Measurements from ENCODE around the gene UBE2I.

The UBE2I gene

DNA sequence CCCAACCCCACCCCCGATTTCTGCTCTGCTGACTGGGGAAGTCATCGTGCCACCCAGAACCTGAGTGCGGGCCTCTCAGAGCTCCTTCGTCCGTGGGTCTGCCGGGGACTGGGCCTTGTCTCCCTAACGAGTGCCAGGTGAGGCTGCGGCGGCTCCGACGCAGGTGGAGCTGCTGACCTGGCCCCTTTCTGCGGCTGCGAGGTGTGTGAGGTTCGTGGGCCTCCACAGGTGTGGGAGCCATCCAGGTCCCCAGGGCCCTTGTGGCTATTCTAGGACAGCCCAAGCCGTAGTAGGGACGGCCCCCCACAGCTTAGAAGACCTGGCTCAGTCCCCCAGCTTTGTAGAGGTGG lies 3.0 kb downstream of the UBE2I start:
- TF ChIP-seq GATA3 (IDR thresholded peaks at IDR 0.05; ENCODE audit: low read depth, low read length) (no peak), GATA2 (IDR thresholded peaks at IDR 0.05; ENCODE audit: low read depth, low read length) (no peak)

DNA sequence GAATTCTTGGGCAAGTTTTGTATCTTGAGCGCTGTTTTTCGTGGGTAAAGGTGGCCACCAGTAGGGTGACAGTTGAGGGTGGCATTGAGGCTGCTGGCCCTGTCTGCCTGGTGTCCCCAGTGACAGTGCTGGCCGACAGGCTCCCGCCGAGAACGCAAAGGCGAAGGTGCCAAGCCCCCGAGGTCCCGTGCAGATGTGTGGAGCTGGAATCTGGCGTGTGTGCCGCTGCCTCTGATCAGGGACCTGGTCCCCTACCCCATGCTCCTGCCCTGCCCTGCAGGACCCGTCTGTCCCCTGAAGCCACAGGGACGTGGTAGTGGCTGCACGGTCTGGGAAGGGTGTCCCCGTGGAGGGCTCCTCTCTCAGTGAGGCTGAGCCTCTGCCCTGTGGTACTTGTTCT lies 3.5 kb downstream of the UBE2I start:
- TF ChIP-seq GATA3 (IDR thresholded peaks at IDR 0.05; ENCODE audit: low read depth, low read length) (no peak), GATA2 (IDR thresholded peaks at IDR 0.05; ENCODE audit: low read depth, low read length) (no peak)

DNA sequence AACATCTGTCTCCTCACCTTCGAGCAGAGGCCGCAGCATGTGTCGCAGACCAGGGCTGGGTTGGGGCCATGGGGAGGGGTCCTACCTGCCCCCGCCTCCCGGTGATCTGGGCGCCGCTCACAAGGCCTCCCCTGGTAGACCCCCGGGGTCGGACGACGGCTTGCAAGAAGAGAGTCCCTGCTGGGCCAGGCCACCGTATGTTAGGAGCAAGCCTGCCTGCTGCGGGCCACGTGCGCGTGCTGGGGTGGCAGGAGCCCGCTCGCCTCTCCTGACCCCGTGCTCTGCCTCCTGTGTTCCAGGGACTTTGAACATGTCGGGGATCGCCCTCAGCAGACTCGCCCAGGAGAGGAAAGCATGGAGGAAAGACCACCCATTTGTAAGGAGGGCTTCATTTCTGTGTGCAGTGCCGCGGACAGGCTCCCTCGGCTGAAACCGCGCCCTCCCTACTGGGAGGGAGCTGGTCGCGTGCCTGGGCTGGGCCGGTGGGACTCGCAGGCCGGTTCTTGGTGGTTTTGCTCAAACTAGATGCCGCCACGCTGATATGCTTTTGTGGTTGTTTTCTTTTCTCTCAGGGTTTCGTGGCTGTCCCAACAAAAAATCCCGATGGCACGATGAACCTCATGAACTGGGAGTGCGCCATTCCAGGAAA lies 4.4 kb downstream of the UBE2I start:
- no peak for TF ChIP-seq GATA3 (IDR thresholded peaks at IDR 0.05; ENCODE audit: low read depth, low read length)
- no peak for TF ChIP-seq GATA2 (IDR thresholded peaks at IDR 0.05; ENCODE audit: low read depth, low read length)

DNA sequence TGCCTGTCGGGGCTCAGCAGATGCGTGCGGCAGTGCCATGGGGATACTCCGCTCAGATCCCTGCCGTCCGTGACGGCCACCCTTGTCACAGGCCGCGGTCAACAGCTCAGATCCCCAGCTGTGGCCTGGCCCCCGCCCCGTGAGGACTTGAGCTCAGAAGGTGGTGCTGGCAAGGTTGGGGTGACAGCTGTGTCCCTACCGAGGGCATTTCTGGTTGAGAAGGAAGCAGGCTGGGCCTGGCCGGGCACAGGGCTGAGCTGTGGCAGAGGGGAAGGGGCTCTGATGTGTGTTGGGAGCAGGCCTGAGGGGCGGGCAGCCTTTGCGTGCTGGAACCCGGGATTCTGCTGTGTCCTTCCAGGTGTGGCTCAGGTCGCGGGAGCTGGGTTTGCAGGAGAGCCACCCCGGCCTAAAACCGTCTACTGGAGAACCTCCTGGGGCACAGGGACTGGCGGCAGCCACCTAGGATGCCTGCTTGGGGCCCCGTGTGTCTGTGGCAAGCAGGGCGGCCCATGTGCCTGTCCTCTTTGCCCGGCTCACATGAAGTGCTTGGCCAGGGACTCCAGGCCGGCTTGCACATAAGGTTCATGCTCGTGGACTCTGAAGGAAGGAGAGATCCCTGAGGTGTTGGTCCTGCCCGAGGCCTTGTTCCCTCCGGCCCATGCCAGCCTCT lies 5.1 kb downstream of the UBE2I start:
- no peak for TF ChIP-seq GATA3 (IDR thresholded peaks at IDR 0.05; ENCODE audit: low read depth, low read length)
- TF ChIP-seq GATA2 (IDR thresholded peaks at IDR 0.05; ENCODE audit: low read depth, low read length) = no peak

DNA sequence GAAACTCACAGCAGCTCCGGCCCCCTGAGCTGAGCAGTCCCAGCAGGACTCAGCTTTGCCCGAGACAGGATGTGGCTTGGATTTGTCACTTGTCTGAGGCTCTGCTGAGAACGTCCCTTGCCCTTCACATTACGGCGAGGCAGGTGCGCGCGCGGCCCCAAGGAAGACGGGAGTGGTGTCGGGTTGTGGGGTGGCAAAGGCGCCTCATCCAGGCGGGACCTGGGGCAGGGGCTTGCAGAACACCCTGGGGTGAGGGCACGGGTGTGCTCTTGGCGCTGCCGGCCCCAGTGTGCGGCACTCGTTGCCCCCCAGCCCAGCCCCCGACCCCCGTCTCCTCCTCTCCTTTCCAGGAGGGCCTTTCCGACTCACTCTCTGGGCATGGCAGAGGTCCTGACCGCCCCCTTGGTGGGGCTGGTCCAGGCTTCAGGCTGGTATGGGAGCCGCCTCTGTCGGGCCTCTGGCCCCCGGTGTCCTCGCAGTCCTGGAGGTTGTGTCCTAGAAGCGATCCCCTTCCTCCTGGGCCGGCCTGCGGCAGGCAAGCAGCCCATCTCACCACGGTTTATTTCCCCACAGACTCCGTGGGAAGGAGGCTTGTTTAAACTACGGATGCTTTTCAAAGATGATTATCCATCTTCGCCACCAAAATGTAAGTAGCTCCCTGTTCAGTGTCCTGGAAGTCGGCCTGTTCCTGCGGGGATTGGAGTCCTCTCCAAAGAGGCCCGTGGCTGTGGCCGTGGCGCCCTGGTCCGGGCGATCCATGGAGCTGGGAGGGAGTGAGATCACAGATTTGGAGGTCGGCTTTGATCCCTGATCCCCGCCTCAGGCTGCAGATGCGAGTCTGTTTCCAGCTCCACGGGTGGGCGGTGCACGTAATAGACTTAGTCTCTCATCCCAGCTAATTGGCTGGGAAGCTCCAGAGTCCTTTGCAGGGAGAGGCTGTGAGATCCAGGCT lies 5.9 kb downstream of the UBE2I start:
- TF ChIP-seq GATA3 (IDR thresholded peaks at IDR 0.05; ENCODE audit: low read depth, low read length) (no peak), GATA2 (IDR thresholded peaks at IDR 0.05; ENCODE audit: low read depth, low read length) (no peak)

DNA sequence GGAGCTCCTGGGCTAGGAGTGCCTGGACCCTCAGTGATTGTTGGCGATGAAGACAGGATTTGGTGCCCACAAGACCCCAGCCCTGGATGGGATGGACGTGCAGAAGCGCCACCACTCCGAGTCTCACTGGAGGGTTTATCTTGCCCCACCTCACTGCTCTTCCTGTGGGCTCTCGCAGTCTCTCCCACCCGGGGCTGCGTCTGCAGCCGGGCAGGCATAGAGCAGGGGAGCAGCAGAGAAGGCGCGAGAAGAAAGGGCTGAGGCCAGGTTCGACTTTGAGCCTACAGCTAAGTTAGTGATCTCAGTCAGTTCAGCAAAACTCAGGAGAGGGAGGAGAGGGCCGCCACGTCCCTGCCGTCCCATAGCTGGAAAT lies 6.6 kb downstream of the UBE2I start:
- no peak for TF ChIP-seq GATA2 (IDR thresholded peaks at IDR 0.05; ENCODE audit: low read depth, low read length)
- no peak for TF ChIP-seq GATA3 (IDR thresholded peaks at IDR 0.05; ENCODE audit: low read depth, low read length)

DNA sequence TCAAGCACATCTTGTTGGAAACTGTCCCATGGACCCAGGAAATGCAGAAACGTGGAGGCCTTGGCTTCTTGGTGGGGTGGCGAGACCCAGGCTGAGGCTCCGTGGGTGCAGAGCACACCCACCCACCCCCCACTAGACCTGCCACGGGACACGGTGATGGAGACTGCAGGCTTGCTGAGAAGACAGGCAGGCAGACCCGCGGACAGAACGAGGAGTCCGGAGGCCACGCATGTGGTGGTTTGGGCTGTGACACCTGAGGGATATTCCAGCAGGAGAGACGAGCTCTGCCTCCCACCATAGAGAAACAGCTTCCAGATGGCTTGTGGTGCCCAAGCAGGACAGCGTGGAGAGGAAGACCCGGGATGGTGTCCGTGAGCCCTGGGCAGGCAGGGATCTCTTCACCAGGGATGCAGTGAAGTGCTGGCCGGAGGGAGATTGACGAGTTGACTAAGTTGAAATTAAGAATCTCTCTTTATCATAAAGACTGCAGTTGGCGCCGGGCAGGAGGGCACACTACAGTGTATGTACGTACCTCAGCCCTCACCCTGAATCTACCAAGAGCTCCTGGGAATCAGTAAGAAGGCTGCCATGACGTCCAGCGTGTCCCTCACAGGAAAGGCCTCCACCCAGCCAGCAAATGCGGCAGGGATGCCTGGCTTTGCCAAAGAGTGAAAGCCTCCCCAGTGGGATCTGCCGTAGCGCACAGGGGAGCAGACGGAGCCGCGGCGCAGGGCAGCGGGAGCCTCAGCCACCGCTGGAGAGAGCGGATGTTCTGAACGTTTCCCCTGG lies 8.2 kb downstream of the UBE2I start:
- TF ChIP-seq GATA2 (IDR thresholded peaks at IDR 0.05; ENCODE audit: low read depth, low read length) (no peak), GATA3 (IDR thresholded peaks at IDR 0.05; ENCODE audit: low read depth, low read length) (no peak)

DNA sequence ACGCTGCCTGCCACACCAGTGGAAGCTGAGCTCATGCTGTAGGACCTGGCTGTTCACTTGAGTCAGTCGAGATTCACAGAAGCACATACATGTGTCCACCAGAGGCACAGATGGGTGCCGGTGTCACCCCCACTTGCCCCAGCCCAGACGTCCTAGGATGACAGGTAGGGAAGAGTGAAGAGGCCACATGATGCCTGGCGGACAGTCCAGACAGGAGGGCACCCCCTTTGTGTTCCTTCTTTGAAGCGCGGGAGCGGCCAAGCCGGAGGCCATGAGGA lies 8.8 kb downstream of the UBE2I start:
- no peak for TF ChIP-seq GATA2 (IDR thresholded peaks at IDR 0.05; ENCODE audit: low read depth, low read length)
- no peak for TF ChIP-seq GATA3 (IDR thresholded peaks at IDR 0.05; ENCODE audit: low read depth, low read length)

DNA sequence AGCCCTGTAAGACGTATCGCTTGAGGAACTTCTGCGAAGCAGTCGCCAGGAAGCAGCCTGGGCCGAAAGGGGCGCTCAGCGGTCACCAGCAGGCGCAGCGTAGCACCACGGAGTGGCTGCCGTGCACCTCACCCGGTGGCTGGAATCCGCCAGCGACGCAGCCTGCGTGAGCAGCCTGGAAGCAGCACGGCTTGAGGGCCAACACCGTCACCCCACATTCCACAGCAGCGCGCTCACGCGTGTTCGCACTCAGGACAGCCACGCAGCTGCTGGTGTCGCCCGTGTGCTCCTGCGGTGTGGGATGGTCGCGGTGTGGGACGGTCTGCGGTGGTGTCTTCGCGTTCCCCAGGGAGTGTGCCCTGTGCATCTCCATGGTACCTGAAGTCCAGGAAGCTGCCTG lies 9.6 kb downstream of the UBE2I start:
- TF ChIP-seq GATA3 (IDR thresholded peaks at IDR 0.05; ENCODE audit: low read depth, low read length) (no peak), GATA2 (IDR thresholded peaks at IDR 0.05; ENCODE audit: low read depth, low read length) (no peak)

DNA sequence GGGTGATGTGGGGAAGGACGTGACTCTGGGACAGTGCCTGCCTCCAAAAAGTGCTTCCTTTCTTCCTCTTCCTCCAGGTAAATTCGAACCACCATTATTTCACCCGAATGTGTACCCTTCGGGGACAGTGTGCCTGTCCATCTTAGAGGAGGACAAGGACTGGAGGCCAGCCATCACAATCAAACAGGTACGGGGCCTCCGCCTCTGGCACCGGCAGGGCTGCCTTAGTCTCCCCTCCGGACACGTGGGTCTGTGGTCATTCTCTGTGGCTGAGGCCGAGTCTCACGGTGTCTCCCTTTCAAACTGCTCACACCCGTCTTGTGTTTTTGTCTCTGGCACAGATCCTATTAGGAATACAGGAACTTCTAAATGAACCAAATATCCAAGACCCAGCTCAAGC lies 10.7 kb downstream of the UBE2I start:
- TF ChIP-seq GATA2 (IDR thresholded peaks at IDR 0.05; ENCODE audit: low read depth, low read length) (no peak), GATA3 (IDR thresholded peaks at IDR 0.05; ENCODE audit: low read depth, low read length) (no peak)

DNA sequence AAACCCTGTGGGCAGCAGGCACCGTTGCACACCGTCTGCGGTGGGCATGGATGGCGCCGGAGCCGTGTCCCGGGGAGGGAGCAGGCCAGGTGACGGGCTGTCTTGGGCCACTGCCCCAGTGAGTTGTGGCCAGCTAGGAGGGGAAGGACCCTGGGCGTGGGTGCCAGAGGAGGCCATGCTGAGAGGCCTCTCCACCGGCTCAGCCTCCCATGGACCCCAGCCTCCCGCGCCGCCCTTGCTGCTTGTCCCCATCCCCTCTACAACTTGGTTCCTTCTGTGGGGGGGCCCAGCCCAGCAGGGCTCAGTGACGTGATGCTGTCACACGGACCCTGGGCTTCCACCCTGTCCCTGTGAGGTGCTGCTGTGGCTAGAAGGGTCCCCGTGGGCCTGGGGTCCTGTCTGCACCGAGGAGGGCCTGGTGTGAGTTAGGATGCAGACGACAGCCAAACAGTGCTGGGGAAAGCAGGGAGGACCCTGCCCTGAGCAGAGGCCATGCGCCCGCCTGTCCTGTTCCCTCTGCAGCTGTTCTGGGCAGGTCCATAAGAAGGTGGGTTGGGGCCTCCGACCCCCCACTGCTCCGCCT lies 11.3 kb downstream of the UBE2I start:
- TF ChIP-seq GATA2 (IDR thresholded peaks at IDR 0.05; ENCODE audit: low read depth, low read length) = no peak
- no peak for TF ChIP-seq GATA3 (IDR thresholded peaks at IDR 0.05; ENCODE audit: low read depth, low read length)

DNA sequence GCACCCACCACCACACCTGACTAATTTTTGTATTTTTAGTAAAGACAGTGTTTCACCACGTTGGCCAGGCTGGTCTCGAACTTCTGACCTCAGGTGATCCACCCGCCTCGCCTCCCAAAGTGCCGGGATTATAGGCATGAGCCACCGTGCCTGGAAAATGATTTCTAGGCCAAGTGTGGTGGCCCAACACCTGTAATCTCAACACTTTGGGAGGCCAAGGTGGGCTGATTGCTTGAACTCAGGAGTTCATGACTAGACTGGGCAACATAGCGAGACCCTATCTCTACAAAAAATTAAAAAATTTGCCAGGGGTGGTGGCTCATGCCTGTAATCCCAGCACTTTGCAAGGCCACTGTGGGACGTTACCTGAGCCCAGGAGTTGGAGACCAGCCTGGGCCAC lies 13.0 kb downstream of the UBE2I start:
- no peak for TF ChIP-seq GATA2 (IDR thresholded peaks at IDR 0.05; ENCODE audit: low read depth, low read length)
- TF ChIP-seq GATA3 (IDR thresholded peaks at IDR 0.05; ENCODE audit: low read depth, low read length) = no peak

DNA sequence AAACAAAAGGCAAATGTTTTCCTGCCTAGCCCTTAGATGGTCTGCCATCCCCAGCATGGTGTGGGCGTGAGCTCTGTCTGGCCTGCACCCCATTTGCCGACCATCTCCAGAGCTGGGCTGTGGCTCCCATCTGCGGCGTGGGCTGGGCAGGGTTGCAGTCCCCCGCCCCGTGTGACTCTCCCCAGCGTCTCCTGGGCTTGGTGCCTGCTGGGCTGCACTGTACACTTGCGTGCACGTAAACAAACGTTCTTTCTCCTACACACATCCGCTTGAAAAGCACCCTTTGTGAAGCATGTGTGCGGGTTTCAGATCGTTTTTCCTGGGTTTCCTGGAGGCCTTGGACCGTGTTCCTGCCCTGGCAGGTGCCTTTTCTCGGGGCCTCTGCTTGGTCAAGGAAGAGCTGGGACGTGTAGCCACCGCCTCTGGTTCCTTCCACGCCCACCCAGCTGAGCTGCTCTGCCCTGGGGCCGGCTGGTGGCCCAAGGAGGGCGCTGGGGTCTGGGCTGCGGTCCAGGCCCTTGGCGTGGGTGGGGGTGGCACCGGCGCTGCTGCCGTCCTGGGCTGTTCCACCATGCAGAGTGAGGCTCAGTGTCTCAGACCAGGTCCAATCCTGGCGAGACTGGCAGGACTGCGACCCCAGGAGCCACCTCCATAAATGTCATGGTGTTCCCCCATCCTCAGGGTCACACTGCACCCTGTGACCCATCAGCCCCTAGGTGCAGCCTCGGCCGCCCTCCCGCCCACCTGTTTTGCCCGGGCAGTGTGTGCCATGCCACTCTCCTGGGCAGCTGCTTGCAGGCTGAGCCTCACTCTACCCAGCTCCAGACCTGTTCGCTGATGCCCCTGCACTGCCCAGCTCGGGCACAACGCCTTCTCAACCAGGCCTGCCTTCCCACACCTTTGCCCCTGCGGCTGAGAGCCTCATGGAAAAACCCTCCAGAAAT lies 14.1 kb downstream of the UBE2I start:
- TF ChIP-seq GATA3 (IDR thresholded peaks at IDR 0.05; ENCODE audit: low read depth, low read length) = no peak
- TF ChIP-seq GATA2 (IDR thresholded peaks at IDR 0.05; ENCODE audit: low read depth, low read length) = no peak

Data from SH-SY5Y (cell line).